WTC11 (cell line): ENCODE data around the gene SLC45A1. TPM values are rescaled to one million over a fixed set of nuclear protein-coding genes. Genes with fewer than 3 reads are reported as not detected.

Experiments used
- ATAC-seq: fragments of 200-7000 bp; cut with Tn5 transposase; 2 replicates; pipeline ENCODE4 v1.10.0; 2021; ENCODE audit warnings: mild to moderate bottlenecking, moderate library complexity
- CTCF ChIA-PET: fragments of 300-600 bp; sonication (Branson Sonifier 250); formaldehyde crosslinking; loops from one replicate; lab custom pipeline; 2021; ENCODE audit warnings: antibody characterized with exemption; lab: Charles Lee
- POLR2A ChIA-PET: fragments of 350-600 bp; sonication (Branson Sonifier 250); formaldehyde crosslinking; loops from one replicate; lab custom pipeline; 2021; ENCODE audit warnings: antibody characterized with exemption; lab: Charles Lee
- DNase-seq: peaks from one replicate; pipeline ENCODE4 v3.0.0; 2021; ENCODE audit warnings: low spot score
- H3K27ac Mint-ChIP-seq: 2 replicates; pipeline ENCODE4 v1.8.0; 2021; ENCODE audit warnings: mixed read lengths
- H3K27me3 Mint-ChIP-seq: 2 replicates; pipeline ENCODE4 v1.8.0; 2021; ENCODE audit warnings: low read depth, mild to moderate bottlenecking, moderate library complexity, mixed read lengths
- H3K36me3 Mint-ChIP-seq: 2 replicates; pipeline ENCODE4 v1.8.0; 2021; ENCODE audit warnings: mixed read lengths
- H3K4me1 Mint-ChIP-seq: 2 replicates; pipeline ENCODE4 v1.8.0; 2022; ENCODE audit warnings: mixed read lengths
- H3K4me3 Mint-ChIP-seq: 2 replicates; pipeline ENCODE4 v1.8.0; 2021; ENCODE audit warnings: mild to moderate bottlenecking, moderate library complexity, mixed read lengths
- H3K9me3 Mint-ChIP-seq: 2 replicates; pipeline ENCODE4 v1.8.0; 2021; ENCODE audit warnings: mixed read lengths
- ELF4 ChIP-seq: sonication (generic); formaldehyde crosslinking; IDR thresholded peaks from 2 replicates; pipeline ENCODE4 v1.8.1; 2022; ENCODE audit warnings: low read depth, mild to moderate bottlenecking, moderate library complexity, missing genetic modification reagents
- NFYB ChIP-seq: sonication (generic); formaldehyde crosslinking; conservative IDR thresholded peaks from 2 replicates; pipeline ENCODE4 v1.8.0; 2022; ENCODE audit warnings: low read depth, missing genetic modification reagents
- NR3C1 ChIP-seq: sonication (generic); formaldehyde crosslinking; conservative IDR thresholded peaks from 2 replicates; pipeline ENCODE4 v1.8.1; 2023; ENCODE audit warnings: low read depth, mild to moderate bottlenecking, missing genetic modification reagents
- ZNF317 ChIP-seq: sonication (generic); formaldehyde crosslinking; IDR thresholded peaks from 2 replicates; pipeline ENCODE4 v1.8.1; 2023; ENCODE audit warnings: low read depth, mild to moderate bottlenecking, moderate library complexity, missing genetic modification reagents, borderline replicate concordance
- ZNF671 ChIP-seq: fragments of 250-450 bp; sonication (Bioruptor Pico); IDR thresholded peaks from 2 replicates; pipeline ENCODE4 v1.8.0; 2021; ENCODE audit warnings: mild to moderate bottlenecking
- total RNA-seq: library from RNA; stranded (reverse); gene quantifications from 3 replicates; pipeline ENCODE4 v1.2.3, GENCODE V29; 2021
- TF ChIP-seq, protein P1 (sequence below): sonication (generic); formaldehyde crosslinking; IDR thresholded peaks from 2 replicates; pipeline ENCODE4 v1.8.0; 2022; ENCODE audit warnings: mild to moderate bottlenecking, missing genetic modification reagents
- TF ChIP-seq, protein P2 (sequence below): sonication (generic); formaldehyde crosslinking; IDR thresholded peaks from 2 replicates; pipeline ENCODE4 v1.8.0; 2022; ENCODE audit warnings: mild to moderate bottlenecking, missing genetic modification reagents
- TF ChIP-seq, protein P3 (sequence below): sonication (generic); formaldehyde crosslinking; IDR thresholded peaks from 2 replicates; pipeline ENCODE4 v1.8.0; 2022; ENCODE audit warnings: missing genetic modification reagents
- TF ChIP-seq, protein P4 (sequence below): fragments of 200-600 bp; IDR thresholded peaks from 2 replicates; pipeline ENCODE4 v1.8.0; 2022; ENCODE audit warnings: antibody characterized with exemption
- TF ChIP-seq, protein P5 (sequence below): sonication (generic); formaldehyde crosslinking; IDR thresholded peaks from 2 replicates; pipeline ENCODE4 v1.8.1; 2023; ENCODE audit warnings: mild to moderate bottlenecking, missing genetic modification reagents, moderate library complexity
- TF ChIP-seq, protein P6 (sequence below): sonication (generic); formaldehyde crosslinking; IDR thresholded peaks from 2 replicates; pipeline ENCODE4 v1.8.0; 2022; ENCODE audit warnings: mild to moderate bottlenecking, missing genetic modification reagents
- TF ChIP-seq, protein P7 (sequence below): sonication (generic); formaldehyde crosslinking; IDR thresholded peaks from 2 replicates; pipeline ENCODE4 v1.8.1; 2023; ENCODE audit warnings: mild to moderate bottlenecking, missing genetic modification reagents
- TF ChIP-seq, protein P8 (sequence below): sonication (generic); formaldehyde crosslinking; IDR thresholded peaks from 2 replicates; pipeline ENCODE4 v1.8.0; 2023; ENCODE audit warnings: missing genetic modification reagents
- TF ChIP-seq, protein P9 (sequence below): fragments of 250-450 bp; sonication (Bioruptor Pico); IDR thresholded peaks from 2 replicates; pipeline ENCODE4 v1.9.0; 2021; ENCODE audit warnings: moderate library complexity, mild to moderate bottlenecking, inconsistent platforms, borderline replicate concordance
- TF ChIP-seq, protein P10 (sequence below): sonication (generic); formaldehyde crosslinking; IDR thresholded peaks from 2 replicates; pipeline ENCODE4 v1.8.0; 2023; ENCODE audit warnings: missing genetic modification reagents, mild to moderate bottlenecking, borderline replicate concordance

Gene SLC45A1
- total RNA-seq, 1 experiment from 2014 or later = 2.3 TPM

DNA sequence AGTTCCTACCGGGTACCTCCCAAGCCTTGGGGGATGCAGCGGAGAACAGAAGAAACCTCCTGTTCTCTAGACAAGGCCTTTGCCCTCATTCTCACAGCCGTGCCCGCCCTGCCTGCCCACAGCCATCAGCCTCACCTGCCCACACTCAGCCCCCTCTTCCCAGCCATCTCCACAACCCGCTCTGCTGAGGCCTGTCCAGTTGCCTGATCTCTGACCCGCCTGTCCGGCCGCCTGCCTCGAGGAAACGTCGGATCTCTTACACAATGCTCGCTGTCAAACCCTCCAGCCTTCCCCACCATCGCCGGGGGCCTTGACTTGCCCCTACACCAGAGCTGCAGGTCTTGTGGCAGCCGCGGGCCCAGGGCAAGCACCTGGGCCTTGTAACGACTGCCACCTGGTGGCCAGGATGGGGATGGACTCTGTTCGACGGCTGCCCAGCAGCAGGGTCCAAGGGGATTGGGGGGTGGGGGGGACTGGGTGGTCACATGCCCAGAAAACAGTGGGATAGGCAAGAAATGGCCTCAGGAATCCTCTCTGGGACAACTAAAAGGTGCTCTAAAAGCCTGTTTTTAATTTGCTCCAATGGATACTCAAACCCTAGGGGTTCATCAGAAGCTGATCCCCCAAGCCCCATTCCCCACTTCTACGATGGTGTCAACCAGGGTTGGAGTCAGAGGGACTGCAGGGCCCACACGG lies 31.0 kb downstream of the SLC45A1 start (continued):
- TF ChIP-seq ZNF671 (CRISPR knock-in tag) (no peak), NR3C1 (CRISPR knock-in tag) (no peak), ZNF317 (CRISPR knock-in tag) (no peak)
- TF ChIP-seq, protein P1, sequence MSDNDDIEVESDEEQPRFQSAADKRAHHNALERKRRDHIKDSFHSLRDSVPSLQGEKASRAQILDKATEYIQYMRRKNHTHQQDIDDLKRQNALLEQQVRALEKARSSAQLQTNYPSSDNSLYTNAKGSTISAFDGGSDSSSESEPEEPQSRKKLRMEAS (CRISPR knock-in tag) = no peak
- TF ChIP-seq, protein P2, sequence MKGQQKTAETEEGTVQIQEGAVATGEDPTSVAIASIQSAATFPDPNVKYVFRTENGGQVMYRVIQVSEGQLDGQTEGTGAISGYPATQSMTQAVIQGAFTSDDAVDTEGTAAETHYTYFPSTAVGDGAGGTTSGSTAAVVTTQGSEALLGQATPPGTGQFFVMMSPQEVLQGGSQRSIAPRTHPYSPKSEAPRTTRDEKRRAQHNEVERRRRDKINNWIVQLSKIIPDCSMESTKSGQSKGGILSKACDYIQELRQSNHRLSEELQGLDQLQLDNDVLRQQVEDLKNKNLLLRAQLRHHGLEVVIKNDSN (CRISPR knock-in tag) = peak; percentile 60; the same call in 1 of the 2 replicates
- TF ChIP-seq, protein P3, sequence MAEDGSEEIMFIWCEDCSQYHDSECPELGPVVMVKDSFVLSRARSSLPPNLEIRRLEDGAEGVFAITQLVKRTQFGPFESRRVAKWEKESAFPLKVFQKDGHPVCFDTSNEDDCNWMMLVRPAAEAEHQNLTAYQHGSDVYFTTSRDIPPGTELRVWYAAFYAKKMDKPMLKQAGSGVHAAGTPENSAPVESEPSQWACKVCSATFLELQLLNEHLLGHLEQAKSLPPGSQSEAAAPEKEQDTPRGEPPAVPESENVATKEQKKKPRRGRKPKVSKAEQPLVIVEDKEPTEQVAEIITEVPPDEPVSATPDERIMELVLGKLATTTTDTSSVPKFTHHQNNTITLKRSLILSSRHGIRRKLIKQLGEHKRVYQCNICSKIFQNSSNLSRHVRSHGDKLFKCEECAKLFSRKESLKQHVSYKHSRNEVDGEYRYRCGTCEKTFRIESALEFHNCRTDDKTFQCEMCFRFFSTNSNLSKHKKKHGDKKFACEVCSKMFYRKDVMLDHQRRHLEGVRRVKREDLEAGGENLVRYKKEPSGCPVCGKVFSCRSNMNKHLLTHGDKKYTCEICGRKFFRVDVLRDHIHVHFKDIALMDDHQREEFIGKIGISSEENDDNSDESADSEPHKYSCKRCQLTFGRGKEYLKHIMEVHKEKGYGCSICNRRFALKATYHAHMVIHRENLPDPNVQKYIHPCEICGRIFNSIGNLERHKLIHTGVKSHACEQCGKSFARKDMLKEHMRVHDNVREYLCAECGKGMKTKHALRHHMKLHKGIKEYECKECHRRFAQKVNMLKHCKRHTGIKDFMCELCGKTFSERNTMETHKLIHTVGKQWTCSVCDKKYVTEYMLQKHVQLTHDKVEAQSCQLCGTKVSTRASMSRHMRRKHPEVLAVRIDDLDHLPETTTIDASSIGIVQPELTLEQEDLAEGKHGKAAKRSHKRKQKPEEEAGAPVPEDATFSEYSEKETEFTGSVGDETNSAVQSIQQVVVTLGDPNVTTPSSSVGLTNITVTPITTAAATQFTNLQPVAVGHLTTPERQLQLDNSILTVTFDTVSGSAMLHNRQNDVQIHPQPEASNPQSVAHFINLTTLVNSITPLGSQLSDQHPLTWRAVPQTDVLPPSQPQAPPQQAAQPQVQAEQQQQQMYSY (CRISPR knock-in tag) = no peak
- TF ChIP-seq, protein P4, sequence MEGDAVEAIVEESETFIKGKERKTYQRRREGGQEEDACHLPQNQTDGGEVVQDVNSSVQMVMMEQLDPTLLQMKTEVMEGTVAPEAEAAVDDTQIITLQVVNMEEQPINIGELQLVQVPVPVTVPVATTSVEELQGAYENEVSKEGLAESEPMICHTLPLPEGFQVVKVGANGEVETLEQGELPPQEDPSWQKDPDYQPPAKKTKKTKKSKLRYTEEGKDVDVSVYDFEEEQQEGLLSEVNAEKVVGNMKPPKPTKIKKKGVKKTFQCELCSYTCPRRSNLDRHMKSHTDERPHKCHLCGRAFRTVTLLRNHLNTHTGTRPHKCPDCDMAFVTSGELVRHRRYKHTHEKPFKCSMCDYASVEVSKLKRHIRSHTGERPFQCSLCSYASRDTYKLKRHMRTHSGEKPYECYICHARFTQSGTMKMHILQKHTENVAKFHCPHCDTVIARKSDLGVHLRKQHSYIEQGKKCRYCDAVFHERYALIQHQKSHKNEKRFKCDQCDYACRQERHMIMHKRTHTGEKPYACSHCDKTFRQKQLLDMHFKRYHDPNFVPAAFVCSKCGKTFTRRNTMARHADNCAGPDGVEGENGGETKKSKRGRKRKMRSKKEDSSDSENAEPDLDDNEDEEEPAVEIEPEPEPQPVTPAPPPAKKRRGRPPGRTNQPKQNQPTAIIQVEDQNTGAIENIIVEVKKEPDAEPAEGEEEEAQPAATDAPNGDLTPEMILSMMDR = peak; percentile 80
- TF ChIP-seq, protein P5, sequence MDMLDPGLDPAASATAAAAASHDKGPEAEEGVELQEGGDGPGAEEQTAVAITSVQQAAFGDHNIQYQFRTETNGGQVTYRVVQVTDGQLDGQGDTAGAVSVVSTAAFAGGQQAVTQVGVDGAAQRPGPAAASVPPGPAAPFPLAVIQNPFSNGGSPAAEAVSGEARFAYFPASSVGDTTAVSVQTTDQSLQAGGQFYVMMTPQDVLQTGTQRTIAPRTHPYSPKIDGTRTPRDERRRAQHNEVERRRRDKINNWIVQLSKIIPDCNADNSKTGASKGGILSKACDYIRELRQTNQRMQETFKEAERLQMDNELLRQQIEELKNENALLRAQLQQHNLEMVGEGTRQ (CRISPR knock-in tag) = peak; percentile 73
- TF ChIP-seq, protein P6, sequence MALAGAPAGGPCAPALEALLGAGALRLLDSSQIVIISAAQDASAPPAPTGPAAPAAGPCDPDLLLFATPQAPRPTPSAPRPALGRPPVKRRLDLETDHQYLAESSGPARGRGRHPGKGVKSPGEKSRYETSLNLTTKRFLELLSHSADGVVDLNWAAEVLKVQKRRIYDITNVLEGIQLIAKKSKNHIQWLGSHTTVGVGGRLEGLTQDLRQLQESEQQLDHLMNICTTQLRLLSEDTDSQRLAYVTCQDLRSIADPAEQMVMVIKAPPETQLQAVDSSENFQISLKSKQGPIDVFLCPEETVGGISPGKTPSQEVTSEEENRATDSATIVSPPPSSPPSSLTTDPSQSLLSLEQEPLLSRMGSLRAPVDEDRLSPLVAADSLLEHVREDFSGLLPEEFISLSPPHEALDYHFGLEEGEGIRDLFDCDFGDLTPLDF = no peak
- TF ChIP-seq, all 79 proteins: peak for 4

DNA sequence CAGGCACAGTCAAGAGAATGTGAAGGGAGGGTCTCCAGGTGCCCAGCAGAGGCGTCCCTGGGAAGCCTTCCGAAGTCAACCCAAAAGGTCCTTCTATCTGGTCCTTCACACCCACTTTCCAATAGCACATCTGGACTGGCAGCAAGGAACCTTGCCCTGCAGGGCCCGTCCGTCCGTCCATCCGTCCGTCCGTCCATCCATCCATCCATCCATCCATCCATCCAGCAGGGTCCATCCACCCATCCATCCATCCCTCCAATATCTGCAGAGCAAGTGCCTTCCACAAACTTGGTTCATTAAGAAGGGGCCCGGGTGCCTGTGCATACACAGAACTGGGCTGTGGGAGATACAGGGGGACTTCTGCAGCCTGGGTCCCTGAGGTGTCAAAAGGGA lies 31.6 kb downstream of the SLC45A1 start:
- CTCF ChIA-PET = interaction anchor here (0.7 to 7.6 kb wide), 23 partner anchors 10 to 508 kb away, joined by 3 to 97 read pairs (median 4); partner anchors contain the start of gene SLC45A1
- POLR2A ChIA-PET = no interaction called here
- no peaks in the 10 kb centered on the region for H3K9me3 Mint-ChIP-seq
- DNase-seq (no peak), ATAC-seq (no peak)
- no peak overlapping the region for H3K27ac Mint-ChIP-seq
- H3K27me3 Mint-ChIP-seq = no peaks in the 10 kb centered on the region
- peaks cover 26% of the 10 kb centered on the region for H3K4me1 Mint-ChIP-seq
- no peak overlapping the region for H3K4me3 Mint-ChIP-seq
- H3K36me3 Mint-ChIP-seq = peaks cover 7% of the 10 kb centered on the region
- TF ChIP-seq ZNF317 (CRISPR knock-in tag) = no peak
- TF ChIP-seq, protein P7, sequence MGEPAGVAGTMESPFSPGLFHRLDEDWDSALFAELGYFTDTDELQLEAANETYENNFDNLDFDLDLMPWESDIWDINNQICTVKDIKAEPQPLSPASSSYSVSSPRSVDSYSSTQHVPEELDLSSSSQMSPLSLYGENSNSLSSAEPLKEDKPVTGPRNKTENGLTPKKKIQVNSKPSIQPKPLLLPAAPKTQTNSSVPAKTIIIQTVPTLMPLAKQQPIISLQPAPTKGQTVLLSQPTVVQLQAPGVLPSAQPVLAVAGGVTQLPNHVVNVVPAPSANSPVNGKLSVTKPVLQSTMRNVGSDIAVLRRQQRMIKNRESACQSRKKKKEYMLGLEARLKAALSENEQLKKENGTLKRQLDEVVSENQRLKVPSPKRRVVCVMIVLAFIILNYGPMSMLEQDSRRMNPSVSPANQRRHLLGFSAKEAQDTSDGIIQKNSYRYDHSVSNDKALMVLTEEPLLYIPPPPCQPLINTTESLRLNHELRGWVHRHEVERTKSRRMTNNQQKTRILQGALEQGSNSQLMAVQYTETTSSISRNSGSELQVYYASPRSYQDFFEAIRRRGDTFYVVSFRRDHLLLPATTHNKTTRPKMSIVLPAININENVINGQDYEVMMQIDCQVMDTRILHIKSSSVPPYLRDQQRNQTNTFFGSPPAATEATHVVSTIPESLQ = no peak
- TF ChIP-seq, protein P8, sequence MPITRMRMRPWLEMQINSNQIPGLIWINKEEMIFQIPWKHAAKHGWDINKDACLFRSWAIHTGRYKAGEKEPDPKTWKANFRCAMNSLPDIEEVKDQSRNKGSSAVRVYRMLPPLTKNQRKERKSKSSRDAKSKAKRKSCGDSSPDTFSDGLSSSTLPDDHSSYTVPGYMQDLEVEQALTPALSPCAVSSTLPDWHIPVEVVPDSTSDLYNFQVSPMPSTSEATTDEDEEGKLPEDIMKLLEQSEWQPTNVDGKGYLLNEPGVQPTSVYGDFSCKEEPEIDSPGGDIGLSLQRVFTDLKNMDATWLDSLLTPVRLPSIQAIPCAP (CRISPR knock-in tag) = no peak
- no peak for TF ChIP-seq ELF4
- TF ChIP-seq, protein P9, sequence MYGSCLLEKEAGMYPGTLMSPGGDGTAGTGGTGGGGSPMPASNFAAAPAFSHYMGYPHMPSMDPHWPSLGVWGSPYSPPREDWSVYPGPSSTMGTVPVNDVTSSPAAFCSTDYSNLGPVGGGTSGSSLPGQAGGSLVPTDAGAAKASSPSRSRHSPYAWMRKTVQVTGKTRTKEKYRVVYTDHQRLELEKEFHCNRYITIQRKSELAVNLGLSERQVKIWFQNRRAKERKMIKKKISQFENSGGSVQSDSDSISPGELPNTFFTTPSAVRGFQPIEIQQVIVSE (CRISPR knock-in tag) = no peak
- TF ChIP-seq NFYB (CRISPR knock-in tag) = no peak
- TF ChIP-seq, protein P10, sequence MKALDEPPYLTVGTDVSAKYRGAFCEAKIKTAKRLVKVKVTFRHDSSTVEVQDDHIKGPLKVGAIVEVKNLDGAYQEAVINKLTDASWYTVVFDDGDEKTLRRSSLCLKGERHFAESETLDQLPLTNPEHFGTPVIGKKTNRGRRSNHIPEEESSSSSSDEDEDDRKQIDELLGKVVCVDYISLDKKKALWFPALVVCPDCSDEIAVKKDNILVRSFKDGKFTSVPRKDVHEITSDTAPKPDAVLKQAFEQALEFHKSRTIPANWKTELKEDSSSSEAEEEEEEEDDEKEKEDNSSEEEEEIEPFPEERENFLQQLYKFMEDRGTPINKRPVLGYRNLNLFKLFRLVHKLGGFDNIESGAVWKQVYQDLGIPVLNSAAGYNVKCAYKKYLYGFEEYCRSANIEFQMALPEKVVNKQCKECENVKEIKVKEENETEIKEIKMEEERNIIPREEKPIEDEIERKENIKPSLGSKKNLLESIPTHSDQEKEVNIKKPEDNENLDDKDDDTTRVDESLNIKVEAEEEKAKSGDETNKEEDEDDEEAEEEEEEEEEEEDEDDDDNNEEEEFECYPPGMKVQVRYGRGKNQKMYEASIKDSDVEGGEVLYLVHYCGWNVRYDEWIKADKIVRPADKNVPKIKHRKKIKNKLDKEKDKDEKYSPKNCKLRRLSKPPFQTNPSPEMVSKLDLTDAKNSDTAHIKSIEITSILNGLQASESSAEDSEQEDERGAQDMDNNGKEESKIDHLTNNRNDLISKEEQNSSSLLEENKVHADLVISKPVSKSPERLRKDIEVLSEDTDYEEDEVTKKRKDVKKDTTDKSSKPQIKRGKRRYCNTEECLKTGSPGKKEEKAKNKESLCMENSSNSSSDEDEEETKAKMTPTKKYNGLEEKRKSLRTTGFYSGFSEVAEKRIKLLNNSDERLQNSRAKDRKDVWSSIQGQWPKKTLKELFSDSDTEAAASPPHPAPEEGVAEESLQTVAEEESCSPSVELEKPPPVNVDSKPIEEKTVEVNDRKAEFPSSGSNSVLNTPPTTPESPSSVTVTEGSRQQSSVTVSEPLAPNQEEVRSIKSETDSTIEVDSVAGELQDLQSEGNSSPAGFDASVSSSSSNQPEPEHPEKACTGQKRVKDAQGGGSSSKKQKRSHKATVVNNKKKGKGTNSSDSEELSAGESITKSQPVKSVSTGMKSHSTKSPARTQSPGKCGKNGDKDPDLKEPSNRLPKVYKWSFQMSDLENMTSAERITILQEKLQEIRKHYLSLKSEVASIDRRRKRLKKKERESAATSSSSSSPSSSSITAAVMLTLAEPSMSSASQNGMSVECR (CRISPR knock-in tag) = no peak
